ENCODE data around the gene NIP7.
A peak's percentile ranks its signal among the peaks of the same experiment; 100 is the strongest.
"Not testable (repeated sequence)": the region's sequence is repeated elsewhere in the genome, so short reads cannot be mapped to it uniquely, and the experiment has no call there.

NIP7 gene

DNA sequence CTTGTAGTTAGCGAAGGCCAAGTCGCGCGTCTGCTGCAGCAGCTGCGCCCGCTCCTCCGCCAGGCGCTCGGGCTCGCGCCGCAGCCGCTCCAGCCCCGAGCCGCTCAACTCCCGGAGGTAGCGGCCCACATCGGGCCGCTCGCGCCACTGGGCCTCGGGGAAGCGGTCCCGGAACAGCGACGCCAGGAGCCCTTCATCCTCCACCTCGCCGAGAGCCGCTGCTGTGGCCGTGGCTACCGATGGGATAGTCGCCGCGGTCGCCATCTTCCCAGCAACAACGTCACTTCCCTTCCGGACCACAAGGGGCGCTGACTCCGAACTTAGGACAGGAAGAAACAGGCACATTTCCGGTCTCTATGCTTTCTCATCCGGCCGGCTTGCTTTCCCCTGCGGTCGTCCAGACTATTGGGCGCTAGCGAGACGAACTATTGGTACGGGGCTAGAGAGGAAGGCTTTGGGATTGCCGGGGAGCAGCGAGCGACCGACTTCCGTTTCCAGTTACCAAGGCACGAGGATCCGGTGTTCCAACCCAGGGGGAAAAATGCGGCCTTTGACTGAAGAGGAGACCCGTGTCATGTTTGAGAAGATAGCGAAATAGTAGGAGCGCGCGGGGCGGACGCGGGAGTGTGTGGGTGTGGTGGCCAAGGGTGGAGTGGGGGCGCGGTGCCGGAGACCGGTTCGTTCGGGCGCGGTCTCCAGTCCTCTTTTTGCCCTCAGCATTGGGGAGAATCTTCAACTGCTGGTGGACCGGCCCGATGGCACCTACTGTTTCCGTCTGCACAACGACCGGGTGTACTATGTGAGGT lies at the start of gene NIP7, which contains the start of gene COG8:
NIP7 (plus strand) TSS at position 484 of the 806 bp plus-strand sequence; CDS start at position 542, 58 bp downstream.
COG8 (minus strand) TSS at position 276 of the 806 bp plus-strand sequence; CDS start at position 264, 12 bp downstream.
- DNase-seq: peak; percentile 96

DNA sequence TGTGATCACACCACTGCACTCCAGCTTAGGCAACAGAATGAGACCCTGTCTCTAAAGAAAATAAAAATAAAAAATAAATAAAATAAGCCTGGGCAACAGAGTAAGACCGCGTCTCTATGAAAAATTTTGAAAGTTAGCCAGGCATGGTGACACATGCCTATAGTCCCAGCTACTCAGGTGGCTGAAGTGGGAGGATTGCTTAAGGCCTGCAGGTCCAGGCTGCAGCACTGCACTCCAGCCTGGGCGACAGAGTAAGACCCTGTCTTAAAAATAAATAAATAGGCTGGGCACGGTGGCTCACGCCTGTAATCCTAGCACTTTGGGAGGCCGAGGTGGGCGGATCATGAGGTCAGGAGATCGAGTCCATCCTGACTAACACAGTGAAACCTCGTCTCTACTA lies 47.9 kb upstream of the NIP7 start:
- DNase-seq: not testable (repeated sequence)

DNA sequence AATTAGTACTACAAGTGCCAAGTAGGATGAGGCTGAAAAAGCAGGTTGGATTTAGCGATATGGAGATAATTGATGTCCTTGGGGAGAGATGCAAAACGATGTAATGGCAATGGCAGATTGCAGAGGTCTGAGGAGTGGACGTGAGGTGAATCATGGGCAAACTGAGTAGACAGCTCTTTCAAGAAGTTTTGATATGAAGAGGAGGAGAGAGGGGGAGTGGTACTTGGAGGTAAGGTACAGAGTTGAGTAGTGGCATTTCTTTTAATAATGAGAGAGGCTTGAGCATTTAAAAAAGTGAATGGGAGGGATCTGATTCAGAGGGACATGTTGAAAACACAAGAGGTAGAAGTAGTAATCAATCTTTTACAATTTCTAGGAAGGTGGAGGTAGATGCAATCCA lies 46.2 kb upstream of the NIP7 start:
- no peak for DNase-seq

DNA sequence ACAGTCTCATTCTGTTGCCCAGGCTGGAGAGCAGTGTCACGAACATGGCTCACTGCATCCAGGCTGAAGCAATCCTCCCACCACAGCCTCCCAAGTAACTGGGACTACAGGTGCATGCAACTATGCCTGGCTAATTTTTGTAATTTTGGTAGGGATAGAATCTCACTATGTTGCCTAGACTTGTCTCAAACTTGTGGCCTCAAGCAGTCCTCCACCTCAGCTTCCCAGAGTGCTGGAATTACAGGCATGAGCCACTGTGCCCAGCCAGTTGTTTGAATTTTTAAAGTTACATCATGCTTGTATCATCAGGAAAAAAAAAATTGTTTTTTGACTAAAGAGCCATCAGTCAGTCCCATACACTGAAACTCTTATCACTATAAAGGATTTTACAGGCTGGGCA lies 45.5 kb upstream of the NIP7 start:
- no peak for DNase-seq

DNA sequence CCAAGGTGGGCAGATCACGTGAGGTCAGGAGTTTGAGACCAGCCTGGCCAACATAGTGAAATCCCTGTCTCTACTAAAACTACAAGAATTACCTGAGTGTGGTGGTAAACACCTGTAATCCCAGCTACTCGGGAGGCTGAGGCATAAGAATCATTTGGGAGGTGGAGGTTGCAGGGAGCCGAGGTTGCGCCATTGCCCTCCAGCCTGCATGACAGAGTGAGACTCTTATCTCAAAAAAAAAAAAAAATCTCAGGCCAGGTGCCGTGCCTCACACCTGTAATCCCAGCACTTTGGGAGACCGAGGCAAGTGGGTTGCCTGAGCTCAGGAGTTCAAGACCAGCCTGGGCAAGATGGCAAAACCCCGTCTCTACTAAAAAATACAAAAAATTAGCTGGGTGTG lies 42.8 kb upstream of the NIP7 start:
- DNase-seq: not testable (repeated sequence)

DNA sequence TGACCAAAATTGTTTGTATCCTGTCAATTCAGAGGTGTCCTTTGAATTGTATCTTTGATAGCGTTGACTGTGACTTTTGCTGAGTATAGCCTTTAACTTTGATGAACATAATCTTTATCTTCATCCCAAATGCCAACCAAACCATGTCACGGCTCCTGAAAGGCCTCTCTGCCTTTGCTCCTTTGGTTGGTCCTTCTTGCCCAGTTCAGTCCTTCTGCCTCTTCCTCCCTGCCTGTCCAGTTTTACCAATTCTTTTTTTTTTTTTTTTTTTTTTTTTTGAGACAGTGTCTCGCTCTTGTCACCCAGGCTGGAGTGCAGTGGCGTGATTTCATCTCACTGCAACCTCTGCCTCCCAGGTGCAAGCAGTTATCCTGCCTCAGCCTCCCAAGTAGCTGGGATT lies 41.3 kb upstream of the NIP7 start:
- DNase-seq: no peak

DNA sequence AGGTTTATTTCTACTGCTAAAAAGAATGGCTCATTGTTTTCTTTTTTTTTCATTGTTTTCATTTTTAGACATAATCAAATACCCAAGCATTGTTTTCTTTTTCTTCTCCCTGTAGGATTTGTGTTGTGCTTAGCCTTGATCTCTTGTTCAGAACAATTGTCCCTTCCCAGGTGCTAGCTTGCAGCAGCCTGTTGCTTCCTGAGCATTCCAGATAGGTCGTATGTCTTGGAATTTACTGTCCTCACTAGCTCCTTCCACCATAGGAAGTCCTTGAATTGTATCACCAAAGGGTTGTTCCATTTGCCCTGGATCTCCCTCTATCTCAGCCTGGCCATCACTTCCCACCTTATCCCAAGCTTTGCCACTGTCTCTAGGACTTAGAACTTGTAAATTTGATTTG lies 38.4 kb upstream of the NIP7 start:
- no peak for DNase-seq

DNA sequence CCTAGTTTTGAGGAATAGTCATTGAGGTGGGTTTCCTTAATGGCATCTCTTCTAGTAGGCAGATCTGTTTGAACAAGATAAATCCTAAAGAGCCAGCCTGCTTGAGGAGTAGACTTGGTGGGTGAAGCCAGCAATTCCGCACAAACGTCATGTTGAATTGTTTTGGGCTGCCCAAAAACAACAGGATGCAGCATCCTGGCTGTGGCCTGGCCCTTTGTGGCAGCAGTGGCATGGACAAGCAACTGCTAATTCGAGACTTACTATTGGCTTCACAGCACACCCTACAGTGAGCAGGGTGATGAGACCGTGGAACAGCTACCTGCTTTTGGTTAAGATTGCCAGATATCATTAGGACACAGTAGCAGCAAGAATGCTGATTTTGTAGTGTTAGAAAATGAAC lies 37.7 kb upstream of the NIP7 start:
- DNase-seq: peak; percentile 30

DNA sequence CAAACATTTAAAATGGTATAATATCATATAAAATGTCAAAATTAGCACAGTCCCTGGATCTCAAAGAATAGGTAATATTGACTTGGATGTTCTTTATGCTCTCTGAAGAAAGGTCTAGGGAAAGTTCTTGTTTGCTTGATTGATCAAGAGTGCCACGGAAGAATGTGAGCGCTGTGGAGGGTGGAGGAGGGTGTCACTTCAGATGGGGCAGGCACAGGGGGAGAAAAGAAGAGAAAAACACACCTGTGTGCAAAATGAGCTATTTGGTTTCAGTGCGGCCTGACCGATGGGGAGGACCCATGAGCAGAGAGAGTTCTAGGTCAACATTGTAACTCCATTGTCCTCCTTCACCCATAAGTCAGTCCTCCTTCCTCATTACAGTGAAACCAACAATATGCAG lies 37.3 kb upstream of the NIP7 start:
- DNase-seq: no peak

DNA sequence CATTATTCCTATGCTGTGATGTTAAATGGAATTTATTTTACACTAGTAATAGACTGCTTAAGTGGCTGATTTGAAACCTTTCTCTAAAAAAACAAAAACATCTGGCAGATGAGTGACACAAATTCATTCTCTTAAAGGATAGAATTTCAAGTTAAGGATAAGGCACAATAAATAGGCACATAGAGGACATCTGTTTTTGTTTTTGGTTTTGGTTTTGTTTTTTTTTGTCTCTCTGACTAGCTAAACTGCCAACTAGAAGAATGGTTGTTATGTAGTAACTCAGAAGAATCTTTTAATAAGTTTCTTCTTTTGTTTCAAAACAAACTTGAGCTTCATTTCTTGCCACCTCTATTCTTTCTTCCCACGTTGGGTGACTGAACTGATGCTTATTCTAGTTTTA lies 33.5 kb upstream of the NIP7 start:
- DNase-seq: no peak

DNA sequence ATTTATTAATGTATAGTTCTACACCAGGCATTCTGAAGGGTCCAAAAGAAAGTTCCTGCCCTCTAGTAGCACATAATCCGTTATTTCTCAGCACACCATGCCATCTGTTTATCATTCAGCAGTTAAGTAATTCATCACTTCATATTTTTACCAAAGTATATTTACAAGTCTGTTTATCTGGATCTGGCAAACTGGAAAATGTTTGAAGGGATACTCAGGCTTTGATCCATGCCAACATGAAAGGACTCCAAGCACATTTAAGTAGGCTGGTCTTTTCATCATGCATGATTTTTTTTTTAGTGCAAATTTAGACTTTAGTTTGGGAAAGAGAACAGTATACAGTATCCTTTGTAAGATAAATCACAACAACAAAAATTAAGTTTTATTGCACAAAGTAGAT lies 32.5 kb upstream of the NIP7 start:
- DNase-seq: no peak

DNA sequence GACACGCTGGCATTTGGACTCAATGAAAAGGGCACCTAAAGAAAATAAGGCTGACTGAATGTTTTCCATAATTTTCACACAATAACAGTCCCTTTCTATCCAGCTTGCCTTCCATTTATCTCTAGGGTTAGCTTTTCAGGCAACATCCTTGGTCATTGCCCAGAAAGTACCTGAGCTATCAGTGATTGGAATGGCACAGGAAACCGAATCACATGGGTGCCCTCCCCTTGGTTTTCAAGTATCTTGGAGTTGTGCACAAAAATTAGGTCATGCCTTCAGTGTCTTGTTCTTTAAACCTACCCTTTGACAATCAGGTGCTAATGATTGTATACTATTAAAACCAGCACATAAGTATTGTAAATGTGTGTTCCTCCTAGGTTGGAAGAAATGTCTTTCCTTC lies 31.7 kb upstream of the NIP7 start:
- DNase-seq: no peak

DNA sequence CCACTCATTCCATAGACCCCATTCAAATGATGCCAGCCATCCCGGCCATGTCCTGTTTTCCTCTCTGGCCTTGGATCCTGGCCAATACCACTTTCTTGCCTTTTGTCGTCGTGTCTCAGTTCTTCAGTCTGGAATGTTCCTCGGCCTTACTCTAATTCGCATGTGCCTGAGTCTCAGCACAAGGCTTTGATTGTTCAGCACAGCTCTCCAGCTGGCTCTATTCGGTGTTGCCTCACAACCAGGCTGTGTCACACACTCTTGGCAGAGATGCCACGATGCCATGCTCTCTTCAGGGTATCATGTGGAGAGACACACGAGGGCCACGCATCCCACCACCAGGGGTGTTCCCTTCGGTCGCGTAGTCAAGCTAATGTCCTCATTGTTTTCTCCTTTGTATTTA lies 30.3 kb upstream of the NIP7 start:
- no peak for DNase-seq

DNA sequence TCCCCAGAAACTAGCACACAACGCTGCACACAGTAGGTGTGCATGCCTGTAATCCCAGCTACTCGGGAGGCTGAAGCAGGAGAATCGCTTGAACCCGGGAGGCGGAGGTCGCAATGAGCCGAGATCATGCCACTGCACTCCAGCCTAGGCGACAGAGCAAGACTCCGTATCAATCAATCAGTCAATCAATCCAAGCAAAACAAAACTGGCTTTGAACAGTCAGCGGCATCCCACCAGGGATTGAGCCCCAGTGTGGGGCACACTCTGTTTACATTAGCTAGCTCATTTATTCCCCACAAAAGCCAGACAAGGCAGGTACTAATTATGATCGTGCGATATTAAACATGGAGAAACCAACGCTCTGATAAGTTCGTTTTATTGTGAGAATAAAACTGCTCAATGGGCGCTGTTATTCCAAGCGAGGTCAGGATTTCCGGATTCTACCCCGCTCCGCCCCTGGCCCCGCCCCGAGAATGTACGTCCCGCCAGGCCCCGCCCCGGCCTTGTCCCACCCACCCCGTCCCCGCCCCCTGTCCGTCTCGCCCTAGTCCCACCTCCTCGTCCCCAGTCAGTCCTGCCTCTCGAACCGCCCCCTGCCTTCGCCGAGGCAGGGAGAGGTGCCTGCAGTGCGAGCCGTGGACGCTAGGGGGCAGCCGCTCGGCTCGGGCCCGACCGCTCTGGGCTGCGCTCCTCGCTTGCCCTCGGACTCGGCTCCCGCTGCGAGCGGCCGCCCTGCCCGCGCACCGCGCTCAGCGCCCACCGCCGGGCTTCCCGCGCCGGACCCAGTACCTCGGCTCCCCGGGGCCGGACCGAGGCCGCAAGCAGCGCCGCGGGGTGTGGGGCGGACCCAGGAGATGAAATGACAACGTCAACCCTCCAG lies 28.7 kb upstream of the NIP7 start, which contains the start of gene VPS4A:
VPS4A (plus strand) TSS at position 698 of the 880 bp plus-strand sequence; CDS start at position 860, 162 bp downstream.
- peak; percentile 100 for DNase-seq

DNA sequence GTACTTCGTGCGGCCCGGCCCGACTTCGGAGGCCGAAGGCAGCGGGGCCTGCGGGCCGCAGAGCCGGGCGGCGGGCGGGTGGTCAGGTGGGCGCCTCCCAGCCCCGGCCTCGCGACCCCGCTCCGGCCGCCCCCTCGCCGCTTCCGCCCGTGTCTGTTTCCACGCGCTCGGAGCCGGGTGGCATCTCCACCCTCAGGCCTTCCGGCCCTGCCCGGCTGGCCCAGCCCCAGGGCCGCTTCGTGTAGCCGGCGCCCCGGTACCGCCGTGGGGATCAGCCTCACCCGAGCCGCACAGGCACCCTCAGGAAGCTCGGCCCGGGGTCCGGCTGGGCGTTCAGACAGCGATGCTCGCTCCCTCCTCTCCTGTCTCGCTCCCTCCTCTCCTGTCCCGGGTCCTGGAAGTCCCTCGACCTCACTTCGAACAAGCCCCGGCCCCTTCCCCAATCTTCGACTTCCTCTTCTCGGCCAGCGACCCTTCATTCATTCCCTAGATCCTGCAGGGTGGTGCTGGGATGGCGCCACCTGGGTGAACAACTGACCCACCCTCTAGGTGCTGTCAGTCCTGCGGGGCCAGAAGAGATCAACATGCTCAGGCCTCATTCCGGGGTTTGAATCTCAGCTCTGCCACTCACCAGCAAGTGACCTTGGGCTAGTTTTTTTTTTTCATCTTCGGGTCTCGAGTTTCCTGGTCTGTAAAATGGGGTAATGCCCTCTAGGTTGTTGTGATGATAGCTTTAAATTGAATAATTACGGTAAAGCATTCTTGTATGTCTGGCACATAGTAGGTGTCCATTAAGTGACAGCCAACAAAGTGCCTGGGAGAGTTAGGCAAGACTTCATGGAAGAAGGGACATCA lies 27.8 kb upstream of the NIP7 start:
- peak; percentile 79 for DNase-seq

DNA sequence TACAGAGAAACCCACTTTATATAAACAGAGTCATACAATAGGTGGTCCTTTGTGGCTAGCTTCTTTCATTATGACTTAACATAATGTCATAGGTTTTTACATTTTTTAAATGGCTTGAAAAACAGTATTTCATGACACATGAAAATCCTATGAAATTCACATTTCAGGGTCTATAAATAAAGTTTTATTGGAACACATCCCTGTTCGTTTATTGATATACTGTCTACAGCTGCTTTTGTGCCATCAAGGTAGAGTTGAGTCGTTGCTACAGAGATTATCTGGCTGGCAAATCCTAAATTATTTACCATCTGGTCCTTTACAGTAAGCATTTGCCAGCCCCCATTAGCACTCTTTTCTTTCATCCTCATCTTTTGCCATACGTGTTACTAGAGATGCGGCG lies 26.1 kb upstream of the NIP7 start:
- no peak for DNase-seq

DNA sequence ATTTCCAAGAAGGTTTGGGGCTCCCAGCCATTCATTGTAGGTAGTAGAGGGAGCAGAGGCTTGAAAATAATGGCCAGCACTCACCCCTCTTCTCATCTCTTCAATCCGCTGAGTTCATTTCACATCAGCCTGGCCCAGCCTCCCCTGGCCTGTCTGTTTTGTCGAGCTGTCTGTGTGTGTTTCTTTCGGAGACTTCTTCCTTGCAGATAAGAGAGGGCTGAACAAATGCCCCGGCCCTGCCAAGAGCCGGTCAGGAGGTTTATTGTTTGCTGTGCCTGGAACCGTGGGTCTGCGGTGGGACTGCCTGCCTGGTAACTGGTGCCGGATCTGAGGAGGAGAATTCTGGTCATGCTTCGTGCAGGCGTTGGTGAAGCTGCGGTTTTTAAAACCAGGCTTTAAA lies 25.0 kb upstream of the NIP7 start:
- no peak for DNase-seq

DNA sequence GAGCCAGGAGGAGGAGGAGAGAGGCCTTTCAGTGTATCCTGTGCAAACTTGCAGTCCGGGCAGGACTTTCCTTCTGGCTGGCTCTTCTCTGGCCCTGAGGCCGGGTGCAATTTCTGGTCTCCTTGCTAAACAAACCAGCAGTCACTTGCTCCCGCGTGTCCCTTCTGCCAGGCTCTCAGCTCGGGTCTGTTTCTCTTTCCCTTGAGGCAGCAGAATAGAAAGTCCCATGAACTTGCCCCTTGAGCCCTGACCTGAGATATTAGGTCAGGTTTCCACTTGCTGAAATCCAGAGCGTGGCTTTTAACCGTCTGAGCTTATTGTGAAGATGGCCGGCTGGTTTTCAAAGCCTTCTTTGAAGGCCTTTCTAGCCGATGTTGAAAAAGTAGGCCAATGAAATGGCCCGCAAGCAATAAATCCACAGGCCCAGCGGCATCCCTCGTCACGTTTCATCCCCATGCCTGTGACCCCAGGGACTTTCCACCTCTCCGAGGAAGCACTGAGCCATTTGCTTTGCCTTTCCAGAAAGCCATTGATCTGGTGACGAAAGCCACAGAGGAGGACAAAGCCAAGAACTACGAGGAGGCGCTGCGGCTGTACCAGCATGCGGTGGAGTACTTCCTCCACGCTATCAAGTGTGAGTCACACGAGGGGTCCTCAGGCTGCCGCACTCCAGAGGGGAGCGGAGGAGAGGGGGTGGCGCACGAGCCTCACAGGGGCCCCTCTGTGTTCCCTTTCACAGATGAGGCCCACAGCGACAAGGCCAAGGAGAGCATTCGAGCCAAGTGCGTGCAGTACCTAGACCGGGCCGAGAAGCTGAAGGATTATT lies 23.9 kb upstream of the NIP7 start:
- DNase-seq: no peak

DNA sequence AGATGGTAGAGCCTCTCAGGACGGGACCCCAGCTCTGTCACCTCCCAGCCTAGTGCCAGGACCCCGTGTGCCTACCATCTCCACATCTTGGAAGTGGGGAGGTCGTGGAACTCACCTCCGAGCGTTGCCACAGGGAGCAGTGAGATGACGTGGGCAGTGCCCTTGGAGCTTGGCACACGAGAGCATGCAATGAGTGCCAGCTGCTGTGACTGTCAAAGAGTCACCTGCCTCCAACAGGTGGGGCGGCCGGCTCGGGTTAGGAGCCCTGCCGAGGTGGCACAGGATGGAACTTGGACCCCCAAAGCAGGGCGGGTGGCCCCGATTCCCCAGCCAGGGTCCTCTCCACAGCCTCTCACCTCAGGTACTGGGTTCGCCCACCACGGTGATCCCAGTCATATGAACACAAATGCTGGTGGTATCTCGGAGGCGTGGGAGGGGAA lies 23.0 kb upstream of the NIP7 start:
- DNase-seq: no peak

DNA sequence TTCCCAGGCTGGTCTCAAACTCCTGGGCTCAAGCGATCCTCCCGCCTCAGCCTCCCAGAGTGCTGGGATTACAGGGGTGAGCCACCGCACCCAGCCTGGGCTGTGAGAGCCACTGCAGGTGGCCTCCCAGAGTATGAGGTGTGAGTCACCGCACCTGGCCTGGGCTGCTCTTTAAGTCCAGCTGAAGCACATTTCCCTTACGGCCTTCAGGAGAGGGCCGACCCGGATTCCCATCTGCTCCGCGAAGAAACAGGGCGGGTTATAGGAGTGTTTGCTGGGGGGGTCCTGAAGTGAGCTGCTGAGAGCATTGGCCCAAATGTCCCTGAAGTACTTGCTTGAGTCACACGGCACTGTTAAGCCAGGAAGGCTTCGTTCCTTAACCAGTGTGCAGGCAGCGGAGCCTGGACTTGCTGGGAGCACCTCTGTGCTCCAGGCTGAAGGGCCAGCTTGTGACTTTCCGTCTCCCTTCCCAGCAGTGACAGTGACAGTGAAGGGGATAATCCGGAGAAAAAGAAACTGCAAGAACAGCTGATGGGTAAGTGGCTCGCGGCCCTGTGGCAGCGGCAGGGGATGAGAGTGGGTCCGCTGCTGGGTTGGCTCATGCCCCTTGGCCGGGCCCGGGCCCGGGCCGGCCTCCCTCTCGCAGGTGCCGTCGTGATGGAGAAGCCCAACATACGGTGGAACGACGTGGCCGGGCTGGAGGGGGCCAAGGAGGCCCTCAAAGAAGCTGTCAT lies 21.2 kb upstream of the NIP7 start:
- DNase-seq: peak; percentile 47

DNA sequence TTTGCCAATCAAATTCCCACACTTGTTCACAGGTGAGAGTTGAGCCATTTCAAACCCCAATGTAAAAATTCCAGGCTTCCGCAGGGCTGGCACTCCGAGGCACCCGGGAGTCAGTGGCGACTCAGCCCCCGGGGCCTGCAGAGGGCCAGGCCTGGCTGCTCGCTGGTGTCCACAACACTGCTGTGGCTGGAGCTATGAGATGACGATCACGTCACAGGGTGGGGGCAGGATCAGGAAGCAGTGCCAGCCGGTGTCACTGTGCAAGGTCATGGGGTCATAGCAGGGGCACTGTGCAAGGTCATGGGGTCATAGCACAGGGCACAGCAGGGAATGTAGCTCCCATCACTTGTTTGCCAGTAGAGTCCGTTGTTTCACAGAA lies 20.7 kb upstream of the NIP7 start:
- peak; percentile 54 for DNase-seq
